ENCODE results near the gene PDZD2. TPM values are rescaled to one million over a fixed set of nuclear protein-coding genes. Genes with fewer than 3 reads are reported as not detected.
"Not testable (repeated sequence)": the region's sequence is repeated elsewhere in the genome, so short reads cannot be mapped to it uniquely, and the experiment has no call there.

The PDZD2 gene
- total RNA-seq, 3 donors from 2014 or later = 1.8 to 10.1 (median 2.1) TPM

DNA sequence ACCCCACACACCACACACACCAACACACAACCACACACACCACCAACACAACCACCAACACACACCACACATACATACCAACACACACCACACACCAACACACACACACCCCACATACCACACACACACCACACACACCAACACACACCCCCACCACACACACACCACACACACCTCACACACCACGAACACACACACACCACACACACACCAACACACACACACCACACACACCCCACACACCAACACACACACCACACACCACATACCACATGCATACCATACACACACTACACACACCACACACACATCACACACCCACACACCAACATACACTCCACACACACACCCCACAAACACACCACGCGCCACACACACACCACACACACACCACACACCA lies 363.8 kb downstream of the PDZD2 start:
- no peaks in the 10 kb centered on the region for H3K9me3 ChIP-seq
- intact Hi-C loops (cut with DNase I, micrococcal nuclease) = no loop called here
- no peaks in the 10 kb centered on the region for H3K36me3 ChIP-seq (ENCODE audit: low read depth)

DNA sequence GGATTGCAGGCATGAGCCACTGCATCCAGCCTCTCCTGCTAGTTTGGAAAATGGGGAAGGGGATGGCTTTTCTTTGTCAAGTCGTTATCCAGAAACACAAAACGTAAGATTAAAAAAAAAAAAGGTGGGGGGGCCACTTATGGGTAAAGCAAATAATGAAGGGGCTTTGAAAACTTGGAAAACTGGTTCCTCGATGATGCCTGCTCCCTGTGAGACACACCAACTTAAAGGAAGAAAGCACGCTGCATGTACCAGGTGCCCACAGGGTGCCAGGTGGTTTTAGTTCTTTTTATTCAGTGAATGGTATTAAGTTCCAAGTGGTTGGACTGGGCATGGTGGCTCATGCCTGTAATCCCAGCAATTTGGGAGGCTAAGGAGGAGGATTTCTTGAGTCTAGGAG lies 365.1 kb downstream of the PDZD2 start:
- H3K9me3 ChIP-seq = no peaks in the 10 kb centered on the region
- no peaks in the 10 kb centered on the region for H3K36me3 ChIP-seq (ENCODE audit: low read depth)
- no peaks in the 10 kb centered on the region for H3K4me1 ChIP-seq (ENCODE audit: low read depth)
- no peak overlapping the region for H3K4me3 ChIP-seq
- no peak for TF ChIP-seq CTCF (IDR thresholded peaks at IDR 0.05)
- ATAC-seq (no peak), DNase-seq (no peak)
- intact Hi-C loops (cut with DNase I, micrococcal nuclease) = no loop called here

More for the DNA sequence above, 363.8 kb downstream of the PDZD2 start:
- Histone ChIP-seq H3K4me1 (ENCODE audit: low read depth) (no peaks in the 10 kb centered on the region), H3K4me3 (no peak overlapping the region)
- ATAC-seq (no peak), DNase-seq (no peak)
- TF ChIP-seq CTCF (IDR thresholded peaks at IDR 0.05) = no peak

DNA sequence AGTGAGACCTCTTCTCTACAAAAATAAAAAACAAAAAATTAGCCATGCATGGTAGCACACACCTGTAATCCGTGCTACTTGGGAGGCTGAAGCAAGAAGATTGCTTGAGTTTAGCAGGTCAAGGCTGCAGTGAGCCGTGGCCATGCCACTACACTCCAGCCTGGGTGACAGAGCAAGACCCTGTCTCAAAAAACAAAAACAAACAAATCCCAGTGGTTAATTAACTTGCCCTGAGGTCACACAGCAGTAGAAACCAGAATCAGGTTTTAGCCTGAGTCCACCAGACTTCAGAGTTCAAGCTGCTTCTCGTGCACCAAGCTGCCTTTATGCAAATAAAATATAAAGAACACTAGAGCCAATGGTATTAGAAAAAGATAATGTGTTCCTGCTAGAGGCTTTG lies 365.5 kb downstream of the PDZD2 start:
- TF ChIP-seq CTCF (IDR thresholded peaks at IDR 0.05) = no peak
- no peak for ATAC-seq
- H3K4me3 ChIP-seq = no peak overlapping the region
- intact Hi-C loops (cut with DNase I, micrococcal nuclease) = no loop called here
- H3K4me1 ChIP-seq (ENCODE audit: low read depth) = no peaks in the 10 kb centered on the region
- no peaks in the 10 kb centered on the region for H3K9me3 ChIP-seq
- no peaks in the 10 kb centered on the region for H3K36me3 ChIP-seq (ENCODE audit: low read depth)
- DNase-seq = no peak

DNA sequence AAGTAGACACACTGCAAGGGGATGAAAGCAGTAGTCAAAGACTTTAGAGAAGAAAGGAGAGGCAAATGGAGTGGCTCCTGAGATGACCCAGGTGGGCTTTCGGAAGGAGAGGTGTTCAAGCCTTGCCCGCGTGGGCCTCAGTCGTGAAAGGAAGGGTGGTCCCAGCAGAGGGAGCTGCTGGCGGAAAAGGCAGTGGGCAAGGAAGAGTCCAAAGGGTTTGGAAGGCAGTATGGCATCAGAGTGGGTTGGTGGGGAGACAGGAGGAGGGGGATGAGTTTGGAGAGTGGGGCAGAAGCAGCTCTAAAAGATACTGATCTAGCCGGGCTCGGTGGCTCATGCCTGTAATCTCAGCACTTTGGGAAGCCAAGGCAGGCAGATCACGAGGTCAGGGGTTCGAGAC lies 369.8 kb downstream of the PDZD2 start:
- no peak for TF ChIP-seq CTCF (IDR thresholded peaks at IDR 0.05)
- ATAC-seq (no peak), DNase-seq (no peak)
- no peaks in the 10 kb centered on the region for H3K4me1 ChIP-seq (ENCODE audit: low read depth)
- H3K36me3 ChIP-seq (ENCODE audit: low read depth) = no peaks in the 10 kb centered on the region
- H3K9me3 ChIP-seq = no peaks in the 10 kb centered on the region
- intact Hi-C loops (cut with DNase I, micrococcal nuclease) = no loop called here
- H3K4me3 ChIP-seq = no peak overlapping the region

GRCh38 chr5:32013658-32014057 lies 374.7 kb downstream of the PDZD2 start:
- no peak for TF ChIP-seq CTCF (IDR thresholded peaks at IDR 0.05)
- intact Hi-C loops (cut with DNase I, micrococcal nuclease) = no loop called here
- DNase-seq = no peak

GRCh38 chr5:32014096-32014745 lies 375.3 kb downstream of the PDZD2 start:
- Histone ChIP-seq H3K4me1 (ENCODE audit: low read depth) (no peaks in the 10 kb centered on the region), H3K36me3 (ENCODE audit: low read depth) (no peaks in the 10 kb centered on the region), H3K4me3 (no peak overlapping the region), H3K9me3 (no peaks in the 10 kb centered on the region)
- DNase-seq (no peak), ATAC-seq (no peak)
- no peak for TF ChIP-seq CTCF (IDR thresholded peaks at IDR 0.05)
- intact Hi-C loops (cut with DNase I, micrococcal nuclease) = no loop called here

More at GRCh38 chr5:32013658-32014057, 374.7 kb downstream of the PDZD2 start:
- Histone ChIP-seq H3K9me3 (no peaks in the 10 kb centered on the region), H3K4me1 (ENCODE audit: low read depth) (no peaks in the 10 kb centered on the region), H3K4me3 (no peak overlapping the region), H3K36me3 (ENCODE audit: low read depth) (no peaks in the 10 kb centered on the region)
- ATAC-seq = no peak

DNA sequence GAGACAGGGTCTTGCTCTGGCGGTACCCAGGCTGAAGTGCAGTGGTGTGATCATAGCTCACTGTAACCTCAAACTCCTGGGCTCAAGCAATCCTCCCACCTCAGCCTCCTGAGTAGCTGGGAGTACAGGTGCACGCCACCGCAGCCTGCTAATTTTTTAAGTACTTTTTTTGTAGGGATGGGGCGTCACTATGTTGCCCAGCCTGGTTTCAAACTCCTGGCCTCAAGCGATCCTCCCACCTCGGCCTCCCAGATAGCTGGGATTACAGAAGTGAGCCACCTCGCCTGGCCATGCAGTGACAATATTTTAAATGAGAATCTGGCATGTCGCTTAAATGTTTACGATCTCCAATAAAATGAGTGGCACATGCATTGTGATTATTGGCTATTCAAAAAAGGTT lies 376.3 kb downstream of the PDZD2 start:
- H3K9me3 ChIP-seq; H3K4me3 ChIP-seq; ATAC-seq; H3K36me3 ChIP-seq (ENCODE audit: low read depth); intact Hi-C loops (cut with DNase I, micrococcal nuclease); DNase-seq; H3K4me1 ChIP-seq (ENCODE audit: low read depth): not testable (repeated sequence)
